HG03342 (cell line): ENCODE data around the gene ADCY3.

Source experiments
- ATAC-seq: cut with Tn5 transposase; IDR thresholded peaks from one replicate; pipeline ENCODE4 v1.9.1; 2021; ENCODE audit warnings: mild to moderate bottlenecking, moderate library complexity; ENCODE audit not compliant: unreplicated experiment

ADCY3 gene

DNA sequence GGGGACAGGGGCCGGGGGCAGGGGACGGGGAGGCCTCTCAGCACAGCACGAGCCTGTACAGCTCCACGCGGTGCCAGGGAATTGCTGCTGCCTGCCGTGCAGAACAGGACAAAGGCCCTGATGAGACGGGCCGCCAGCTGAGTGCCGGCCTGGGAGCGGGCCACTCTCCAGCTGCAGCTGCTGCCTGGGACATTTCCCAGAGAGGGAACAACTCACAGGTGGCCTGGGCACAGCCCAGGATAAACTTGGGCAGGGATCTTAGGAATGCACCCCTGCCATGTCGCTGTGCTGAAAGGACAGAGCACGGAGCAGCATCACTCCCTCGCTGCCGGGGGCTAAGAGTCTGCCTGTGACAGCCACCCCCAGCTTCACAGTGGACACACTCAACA, 88.0 kb downstream of the ADCY3 start:
- no peak for ATAC-seq

DNA sequence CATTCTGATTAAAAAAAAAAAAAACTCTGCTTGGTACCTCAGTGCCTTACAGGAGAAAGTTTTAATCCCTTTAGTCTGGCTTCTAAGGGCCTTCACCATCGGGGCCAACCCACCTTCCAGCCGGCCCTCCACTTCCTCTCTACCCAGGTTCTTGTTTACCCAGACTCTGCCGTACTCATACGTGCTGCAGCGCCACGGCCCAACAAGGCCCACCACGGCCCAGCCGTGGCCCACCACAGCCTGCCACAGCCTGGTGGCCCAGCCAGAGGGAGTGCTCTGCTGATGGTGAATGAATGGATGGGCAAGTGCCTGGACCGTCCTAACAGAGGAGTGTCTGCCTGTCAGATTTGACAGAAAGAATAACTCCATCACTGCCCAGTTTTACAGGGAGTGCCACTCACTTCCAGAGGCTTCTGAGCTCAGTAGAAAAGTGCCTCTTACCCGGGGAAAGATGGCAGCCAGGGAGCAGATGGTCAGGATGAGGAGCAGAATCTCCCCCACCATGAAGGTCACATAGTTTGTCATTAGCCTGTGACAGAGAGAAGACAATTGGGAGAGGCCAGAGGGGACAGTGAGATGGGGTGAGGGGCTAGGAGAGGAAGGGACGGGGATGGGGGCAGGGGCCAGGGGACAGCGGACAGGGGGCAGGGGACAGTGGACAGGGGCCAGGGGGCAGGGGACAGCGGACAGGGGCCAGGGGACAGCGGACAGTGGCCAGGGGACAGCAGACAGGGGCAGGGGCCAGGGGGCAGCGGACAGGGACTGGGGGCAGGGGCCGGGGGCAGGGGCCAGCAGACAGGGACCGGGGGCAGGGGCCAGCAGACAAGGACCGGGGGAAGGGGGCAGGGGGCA, 88.6 kb downstream of the ADCY3 start:
- no peak for ATAC-seq

DNA sequence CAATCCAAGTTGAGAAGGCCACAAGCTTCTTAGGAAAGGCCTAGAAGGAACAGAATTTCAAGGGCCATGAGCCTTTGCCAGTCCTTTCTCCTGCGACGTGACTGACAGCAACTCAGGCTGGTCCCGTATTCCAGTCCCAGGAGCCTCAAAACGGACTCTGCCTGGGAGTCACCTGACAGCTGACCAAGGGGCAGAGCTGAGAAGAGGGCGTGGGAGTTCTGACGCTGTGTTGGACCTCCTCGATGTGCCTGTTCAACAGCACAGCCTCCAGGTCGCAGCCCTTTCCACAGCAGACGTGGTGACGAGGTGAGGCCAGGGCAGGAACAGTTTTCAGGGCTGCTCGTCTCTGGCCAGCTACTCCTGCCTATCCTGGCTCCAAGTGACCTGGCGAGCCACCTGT, 89.3 kb downstream of the ADCY3 start:
- no peak for ATAC-seq

DNA sequence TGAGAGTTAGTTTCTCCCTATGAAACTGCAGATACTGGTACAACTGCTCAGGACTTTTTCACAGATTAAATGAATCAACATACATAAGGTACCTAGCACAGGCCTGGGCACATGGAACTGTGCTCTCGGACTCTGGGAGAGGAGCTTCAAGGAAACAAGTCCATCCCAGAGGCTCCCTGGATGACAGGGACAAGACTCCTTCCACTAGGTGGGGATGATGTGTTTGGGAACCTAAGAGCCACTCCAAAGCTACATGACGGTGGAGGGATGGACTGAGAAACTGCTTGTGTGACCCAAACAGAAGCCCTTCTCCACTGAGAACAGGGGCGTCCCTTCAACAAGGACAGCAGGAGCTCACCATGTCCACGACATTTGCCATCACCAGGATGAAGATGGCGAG, 89.7 kb downstream of the ADCY3 start:
- no peak for ATAC-seq

DNA sequence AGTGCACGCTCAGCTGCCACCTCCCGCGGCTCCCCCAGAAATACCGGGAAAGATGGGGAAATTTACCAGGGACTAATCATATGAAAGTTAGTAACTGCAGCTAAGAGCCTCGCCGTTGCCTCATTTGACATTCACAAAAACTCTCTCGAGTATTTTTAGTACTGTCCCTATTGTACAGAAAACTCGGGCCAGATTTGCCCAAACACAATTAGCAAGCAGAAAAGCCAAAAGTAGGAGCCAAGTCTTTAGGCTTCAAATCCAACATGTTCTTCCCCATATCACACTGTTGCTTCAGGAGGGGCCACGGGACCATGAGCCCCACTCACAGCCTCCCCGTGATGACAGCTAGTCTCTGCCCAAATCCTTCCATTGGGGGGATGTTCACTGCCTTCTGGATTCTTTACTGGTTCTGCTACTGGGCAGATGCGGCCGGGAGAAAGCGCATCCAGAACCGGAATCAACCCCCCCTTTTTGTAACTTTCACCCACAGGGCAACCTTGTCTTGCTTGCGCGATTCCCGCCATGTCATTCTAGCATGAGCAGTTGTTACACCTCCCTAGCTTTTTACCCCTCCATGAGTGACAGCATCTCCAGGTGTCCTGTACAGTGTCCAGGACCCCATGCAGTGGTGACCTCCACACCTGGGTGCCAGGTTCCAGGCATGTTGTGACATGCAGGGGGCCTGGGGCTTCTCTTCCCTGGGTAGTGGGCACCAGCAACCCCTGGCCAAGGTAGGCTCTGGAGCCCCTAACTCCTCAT, 91.6 kb downstream of the ADCY3 start:
- no peak for ATAC-seq

DNA sequence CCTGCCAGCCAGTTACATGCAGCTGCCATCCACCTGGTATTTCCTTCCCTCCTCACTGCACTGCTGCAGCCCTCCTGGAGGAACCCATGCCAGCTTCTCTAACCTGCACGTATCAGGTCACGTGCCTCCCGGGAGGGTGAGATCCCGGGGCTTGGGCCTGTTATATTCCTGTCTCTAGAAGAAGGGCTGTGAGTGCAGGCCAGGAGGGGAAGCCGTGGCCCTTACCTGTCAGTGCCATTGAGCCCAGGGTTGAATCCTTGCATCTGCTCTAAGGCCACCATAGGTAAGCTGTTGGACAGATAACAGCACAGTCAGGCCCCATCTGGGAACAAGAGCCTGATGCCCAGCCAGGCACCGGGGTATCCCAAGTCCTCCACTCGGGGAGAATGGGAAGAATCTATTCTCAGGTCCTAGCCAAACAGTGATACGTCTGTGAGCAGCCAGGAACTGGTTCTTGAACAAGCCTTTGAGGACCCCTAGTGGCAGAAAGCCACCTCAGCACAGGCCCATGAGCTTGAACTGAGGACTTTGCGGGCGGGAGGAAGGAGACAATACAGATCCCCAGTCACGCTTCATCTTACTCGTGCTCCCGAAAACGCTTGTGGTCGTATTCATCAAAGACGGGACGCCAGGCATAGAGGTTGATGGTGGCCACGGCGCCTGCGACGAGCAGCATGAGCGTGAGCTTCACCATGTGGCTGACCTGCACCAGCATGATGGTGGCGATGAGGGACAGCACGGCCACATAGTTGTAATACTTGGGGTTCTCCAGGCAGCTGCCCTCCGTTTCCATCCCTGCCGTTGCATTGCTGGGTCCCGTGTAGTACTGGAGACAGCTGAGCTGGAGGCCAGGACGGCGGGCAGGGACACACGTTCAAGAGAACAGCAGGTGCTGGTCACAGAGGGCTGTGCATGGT, 92.5 kb downstream of the ADCY3 start:
- ATAC-seq: peak; percentile 82

DNA sequence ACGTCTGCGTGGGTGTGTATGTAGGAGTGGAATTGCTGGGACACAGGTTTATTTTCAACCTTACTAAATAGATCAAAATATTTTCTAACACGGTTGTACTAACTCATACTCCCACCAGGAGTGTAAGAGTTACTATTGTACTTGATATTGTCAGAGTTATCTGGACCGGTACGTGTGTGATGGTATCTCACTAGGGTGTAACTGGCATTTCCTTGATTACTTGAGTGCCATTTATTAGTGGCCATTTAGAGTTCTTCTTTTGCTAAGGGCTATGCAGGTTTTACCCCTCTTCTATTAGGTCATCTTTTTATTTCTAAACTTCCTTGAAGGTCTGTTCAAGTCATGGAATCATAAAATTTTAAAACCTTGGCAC, 93.3 kb downstream of the ADCY3 start:
- no peak for ATAC-seq

DNA sequence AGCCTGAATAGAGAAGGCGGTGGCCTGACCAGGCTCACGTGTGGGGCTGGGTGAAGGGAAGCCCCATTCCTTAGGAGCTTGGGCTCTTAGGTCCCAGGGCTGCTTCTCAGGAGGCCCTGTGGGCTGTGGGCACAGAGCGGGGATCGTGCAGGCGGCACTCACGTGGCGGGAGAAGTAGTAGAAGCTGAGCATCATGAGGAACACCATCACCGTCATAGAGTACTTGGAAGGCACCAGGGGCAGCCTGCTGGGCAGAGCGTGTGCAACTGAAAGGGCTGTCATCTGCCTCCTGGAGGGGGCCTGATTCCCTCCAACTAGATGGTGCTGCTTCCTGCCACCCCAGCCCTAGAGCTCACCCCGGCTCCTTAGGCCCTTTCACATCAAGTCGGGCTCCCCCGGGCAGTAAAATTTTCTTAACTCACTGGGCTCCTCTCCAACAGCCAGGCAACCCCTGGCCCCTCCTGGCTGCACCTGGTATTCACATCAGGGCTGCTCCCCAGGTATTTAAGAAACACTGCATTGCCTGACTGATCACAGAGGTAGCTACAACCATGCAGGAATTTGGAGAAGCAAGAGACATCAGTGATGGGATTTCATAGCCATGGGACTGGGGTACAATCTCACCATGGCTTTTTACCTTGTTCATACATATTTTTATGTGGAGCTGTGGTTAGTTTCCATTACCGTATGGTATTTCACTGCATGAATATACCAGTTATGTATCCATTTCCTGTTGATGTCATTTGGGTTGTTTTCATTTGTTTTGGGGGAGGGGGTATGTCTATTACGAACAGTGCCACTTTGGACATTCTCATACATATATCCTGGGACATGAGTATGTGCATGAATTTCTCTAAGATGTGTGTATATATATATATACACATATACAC, 93.9 kb downstream of the ADCY3 start:
- no peak for ATAC-seq

DNA sequence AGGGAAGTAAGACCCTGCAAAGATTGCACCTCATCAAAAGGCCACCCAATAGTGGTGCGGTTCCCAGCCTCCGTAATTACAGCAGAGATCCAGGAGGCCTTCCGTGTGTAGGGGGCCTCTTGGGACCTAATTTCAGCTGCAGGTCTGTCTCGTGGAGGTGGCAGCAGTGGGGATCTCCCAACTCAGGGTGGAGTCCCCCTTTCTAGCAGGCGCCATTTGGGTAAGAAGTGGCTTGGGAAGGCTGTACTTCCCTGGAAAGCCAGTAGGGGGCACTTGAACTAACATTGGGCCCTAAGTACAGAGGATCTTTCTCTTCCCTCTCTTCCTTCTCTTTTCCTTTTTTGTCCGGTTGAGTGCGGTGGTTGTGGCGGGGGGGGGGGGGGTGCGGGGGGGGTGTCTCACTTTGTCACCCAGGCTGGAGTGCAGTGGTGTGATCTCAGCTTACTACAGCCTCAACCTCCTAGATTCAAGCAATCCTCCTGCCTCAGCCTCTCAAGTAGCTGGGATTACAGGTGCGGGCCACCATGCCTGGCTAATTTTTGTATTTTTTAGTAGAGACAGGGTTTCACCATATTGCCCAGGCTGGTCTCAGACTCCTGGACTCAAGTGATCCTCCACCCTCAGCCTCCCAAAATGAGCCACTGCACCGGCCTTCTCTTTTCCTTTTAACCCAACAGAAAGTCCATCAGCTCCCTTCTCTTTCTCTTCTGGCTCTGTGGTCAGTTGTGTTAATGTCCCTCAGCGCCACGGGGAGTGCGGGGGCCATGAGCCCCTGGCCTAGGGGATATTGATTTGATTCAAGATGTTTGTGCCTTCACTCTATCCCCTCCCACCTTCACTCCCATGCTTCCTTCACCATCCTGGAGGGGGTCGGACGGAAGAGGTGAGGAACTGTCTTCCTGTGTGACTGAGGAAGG, 94.8 kb downstream of the ADCY3 start:
- ATAC-seq: no peak

DNA sequence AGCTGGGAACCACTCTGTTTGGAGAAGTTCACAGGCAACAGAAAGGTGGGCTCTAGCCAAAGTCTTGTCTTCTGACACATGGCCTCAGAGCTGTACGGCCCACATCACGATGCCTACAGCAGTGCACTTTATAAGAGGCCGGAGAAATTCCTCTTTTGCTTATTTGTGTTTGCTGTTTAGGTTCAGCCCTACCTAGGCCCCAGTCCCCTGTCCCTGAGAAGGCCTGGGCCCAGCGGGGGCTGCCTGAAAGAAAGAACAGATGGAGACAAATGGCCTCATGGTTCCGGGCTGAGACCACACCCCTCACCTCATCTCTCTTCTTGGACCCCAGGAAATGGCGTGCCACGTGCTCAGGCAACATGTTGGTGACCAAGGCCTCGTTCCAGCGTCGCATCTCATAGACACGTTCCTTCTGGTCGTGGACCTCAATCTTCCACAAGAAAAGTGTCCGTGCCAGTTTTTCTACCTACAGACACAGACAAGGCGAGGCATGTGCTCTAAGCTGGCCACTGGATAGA, 95.9 kb downstream of the ADCY3 start:
- no peak for ATAC-seq

DNA sequence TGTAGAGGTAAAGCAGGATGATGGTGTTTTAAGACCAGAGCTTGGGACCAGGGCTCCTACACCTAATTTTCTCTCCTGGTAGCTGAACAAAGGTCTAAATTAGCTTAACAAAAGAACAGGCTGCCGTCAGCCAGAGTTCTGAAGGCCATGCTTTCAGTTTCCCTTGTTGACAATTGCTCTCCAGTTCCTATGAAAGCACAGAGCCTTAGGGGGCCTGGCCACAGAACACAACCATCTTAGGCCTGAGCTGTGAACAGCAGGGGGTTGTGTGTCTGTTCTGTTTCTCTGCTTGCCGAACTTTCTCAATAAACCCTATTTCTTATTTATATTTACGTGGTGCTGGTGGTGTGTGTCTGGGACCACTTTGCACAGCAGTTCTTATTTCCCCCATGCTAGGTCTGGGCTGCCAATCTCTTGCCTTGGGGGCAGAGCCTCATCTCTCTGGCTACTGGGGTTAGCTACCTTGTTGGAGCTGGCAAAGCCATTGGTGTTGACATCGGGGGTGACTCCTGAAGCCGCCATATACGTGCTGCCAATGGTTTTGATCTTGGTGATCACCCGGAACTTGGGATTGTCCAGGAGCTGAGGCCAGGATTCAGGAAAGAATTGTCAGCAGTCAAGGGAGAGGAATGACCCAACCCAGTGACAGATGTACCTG, 97.9 kb downstream of the ADCY3 start:
- ATAC-seq: no peak

DNA sequence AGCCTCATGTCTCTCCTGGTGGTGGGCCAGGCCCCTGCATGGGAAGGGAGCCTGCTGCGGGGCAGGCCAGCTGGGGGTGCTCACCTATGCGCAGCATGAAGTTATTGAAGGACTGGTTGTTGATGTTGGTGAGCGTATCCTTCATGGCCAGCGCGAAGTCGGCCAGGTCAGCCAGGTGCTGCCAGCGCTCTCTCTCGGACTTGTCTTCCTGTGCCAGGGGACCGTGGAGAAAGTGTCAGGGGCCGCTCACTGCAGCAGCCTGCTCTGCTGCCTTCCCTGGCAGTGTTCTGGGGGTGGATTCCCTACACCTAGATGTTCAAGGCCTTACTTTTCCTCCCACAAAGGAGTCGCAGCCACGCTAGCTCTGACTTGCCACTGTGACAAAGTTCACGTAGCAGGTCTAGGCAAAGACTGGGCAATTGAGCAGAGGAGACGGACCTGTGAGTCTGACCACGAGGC, 98.6 kb downstream of the ADCY3 start:
- ATAC-seq: no peak

DNA sequence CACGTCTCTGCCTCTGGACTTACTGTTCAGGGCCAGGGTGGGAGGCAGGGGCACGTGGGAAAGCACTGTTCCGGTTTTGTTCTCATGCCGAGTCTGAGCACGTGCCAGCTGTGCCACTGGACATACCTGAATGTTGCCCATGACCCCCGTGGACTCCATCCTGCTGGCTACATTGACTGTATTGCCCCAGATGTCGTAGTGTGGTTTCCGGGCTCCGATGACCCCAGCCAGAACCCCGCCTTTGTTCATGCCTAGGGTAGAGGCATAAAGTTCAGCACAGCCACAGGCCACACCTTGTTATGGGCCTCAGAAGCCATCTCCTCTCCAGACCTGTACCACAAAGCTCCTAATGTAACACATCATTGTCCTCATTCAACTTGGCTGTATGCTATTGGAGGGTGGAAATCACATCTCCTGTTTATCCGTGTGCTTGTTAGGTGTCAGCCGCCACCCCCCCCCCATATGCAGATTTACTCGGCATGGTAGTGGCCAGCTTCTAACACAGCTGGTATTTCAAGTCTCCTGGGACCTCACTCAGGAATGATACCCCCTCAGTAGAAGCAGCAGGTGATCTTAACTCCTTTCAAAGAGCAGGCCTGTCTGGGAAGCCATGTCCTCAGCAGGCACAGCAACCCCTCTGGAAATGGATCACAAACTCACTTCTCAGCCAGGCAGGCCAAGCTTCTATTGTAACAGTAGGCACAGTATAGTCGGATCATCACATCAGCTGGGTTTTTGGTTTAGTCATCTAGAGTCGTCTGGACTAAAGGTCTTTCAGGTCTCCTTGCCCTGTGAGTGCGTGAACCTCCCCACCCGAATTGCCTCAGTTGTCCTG, 99.2 kb downstream of the ADCY3 start:
- no peak for ATAC-seq

DNA sequence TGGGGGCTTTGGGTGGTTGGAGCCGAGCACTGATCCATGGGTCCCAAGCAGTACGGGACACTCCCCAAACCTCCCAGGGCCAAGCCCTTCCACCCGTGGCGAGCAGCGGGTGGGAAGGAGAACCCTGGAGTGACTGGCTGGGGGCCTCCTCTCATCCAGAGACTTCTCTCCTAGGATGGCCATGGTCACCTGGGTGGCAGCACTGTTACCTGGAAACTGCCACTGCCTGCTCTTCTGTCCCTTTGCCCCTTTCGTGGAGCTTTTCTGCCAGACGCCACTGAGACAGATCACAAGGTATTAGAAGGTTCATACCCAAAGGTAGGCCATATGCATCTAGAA, 99.9 kb downstream of the ADCY3 start:
- ATAC-seq: no peak

DNA sequence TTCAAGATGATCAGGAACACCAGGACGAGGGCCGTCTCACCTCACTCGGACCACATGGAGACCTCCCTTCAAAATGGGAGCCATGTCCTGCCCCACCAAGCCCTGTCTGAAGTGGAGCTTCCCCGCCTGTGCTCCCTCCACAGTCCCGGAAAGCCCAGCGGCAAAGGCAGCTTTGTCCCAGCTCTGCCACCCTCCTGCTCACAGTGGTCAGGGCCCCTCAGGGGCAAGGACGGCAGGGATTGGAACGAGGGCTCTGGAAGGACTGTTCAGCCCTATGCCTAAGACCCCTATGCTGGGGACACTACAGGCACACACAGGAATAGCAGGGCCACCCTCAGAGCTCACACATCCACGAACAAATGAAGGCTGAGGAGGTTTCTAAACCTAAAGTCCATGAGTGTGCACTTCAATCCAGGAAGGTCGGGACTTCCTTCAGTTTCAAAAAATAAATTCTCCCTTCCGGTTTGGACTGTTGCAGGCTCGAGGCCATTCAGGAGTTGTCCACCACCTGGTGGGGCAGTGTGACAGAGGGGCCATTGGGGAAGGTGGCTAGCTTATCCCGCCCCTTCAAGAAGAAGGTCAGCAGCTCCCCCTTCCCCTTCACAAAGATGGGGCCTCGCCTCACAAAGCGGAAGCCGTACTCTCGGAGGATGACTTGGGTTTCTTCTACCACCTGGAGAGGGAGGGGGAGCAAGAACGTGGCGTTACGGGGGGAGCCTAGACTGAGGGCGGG, 100.4 kb downstream of the ADCY3 start:
- no peak for ATAC-seq

DNA sequence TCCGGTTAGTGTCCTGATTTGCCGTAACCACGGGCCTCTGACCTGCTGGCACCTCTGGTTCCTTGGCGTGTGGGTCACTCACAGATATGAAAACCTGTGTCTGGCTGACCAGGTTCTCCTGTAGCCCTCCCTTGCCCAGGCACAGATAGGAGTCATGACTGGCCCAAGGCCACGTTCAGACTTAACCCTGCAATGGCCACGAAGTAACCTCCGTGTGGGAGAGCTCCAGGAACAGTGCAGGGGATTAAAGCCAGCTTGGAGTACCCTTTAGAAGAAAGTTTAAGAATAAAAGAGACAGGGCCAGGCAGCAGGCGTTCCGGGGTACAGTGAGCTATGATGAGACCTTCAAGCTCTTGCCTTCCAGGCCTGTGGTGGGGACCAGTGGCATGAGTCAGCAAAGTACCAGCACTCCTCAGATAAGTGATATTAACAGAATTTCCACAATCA, 101.3 kb downstream of the ADCY3 start:
- ATAC-seq: no peak

DNA sequence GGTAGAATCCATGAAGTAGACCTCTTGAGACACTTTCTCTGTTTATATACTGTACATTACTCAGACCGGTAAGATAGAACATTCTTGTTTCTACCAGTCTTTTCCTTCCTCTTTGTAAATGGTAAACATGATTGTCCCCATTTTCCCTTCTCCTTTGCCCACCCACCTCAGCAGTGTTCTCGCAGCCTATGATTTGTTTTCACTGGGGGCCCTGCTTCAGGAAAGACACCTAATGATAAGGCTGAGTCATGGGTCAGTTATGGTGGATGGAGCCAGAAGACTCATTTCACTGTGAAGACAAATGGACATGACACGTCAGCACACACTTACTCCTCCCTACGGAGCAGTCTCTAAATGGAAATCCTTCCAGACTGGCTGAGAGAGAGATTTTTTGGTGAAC, 103.2 kb downstream of the ADCY3 start:
- no peak for ATAC-seq
